Measurements from ENCODE around the gene NOC4L. TPM values are rescaled to one million over a fixed set of nuclear protein-coding genes. Genes with fewer than 3 reads are reported as not detected.

The NOC4L gene
- total RNA-seq, 1 experiment from 2014 or later: 10.4 TPM

GRCh38 chr12:132160601-132161035 lies 16.4 kb downstream of the NOC4L start:
- H3K36me3 ChIP-seq (ENCODE audit: insufficient read depth, low read length): peaks cover 24% of the 10 kb centered on the region
- H2AFZ ChIP-seq (ENCODE audit: low read length): no peak overlapping the region
- no peaks in the 10 kb centered on the region for H3K4me1 ChIP-seq (ENCODE audit: low read length)
- H3K4me3 ChIP-seq (ENCODE audit: low read length): no peak overlapping the region
- no peaks in the 10 kb centered on the region for H4K20me1 ChIP-seq (ENCODE audit: insufficient read depth, low read depth, low read length)
- no peak for DNase-seq
- no peaks in the 10 kb centered on the region for H3K9me2 ChIP-seq (replicated peaks; ENCODE audit: insufficient read depth, low read length)
- H3K9me3 ChIP-seq (ENCODE audit: low read length): 0 out of 2 replicates have a peak, but pooled peaks cover 3% of the 10 kb centered on the region
- H3K4me2 ChIP-seq (ENCODE audit: low read depth, low read length, poor library complexity, severe bottlenecking): no peak overlapping the region
- no peak overlapping the region for H3K9ac ChIP-seq (ENCODE audit: low read length)
- H3K27me3 ChIP-seq (ENCODE audit: low read length): no peaks in the 10 kb centered on the region
- H3K27ac ChIP-seq (ENCODE audit: low read length): no peak overlapping the region
- H3K79me2 ChIP-seq (ENCODE audit: low read length): no peaks in the 10 kb centered on the region

- no peak overlapping the region for H3K9ac ChIP-seq (ENCODE audit: low read length)
- H4K20me1 ChIP-seq (ENCODE audit: insufficient read depth, low read depth, low read length): no peaks in the 10 kb centered on the region
- H3K4me2 ChIP-seq (ENCODE audit: low read depth, low read length, poor library complexity, severe bottlenecking): no peak overlapping the region
- peak; percentile 65 for DNase-seq
- H3K9me3 ChIP-seq (ENCODE audit: low read length): 0 out of 2 replicates have a peak, but pooled peaks cover 3% of the 10 kb centered on the region
- no peaks in the 10 kb centered on the region for H3K79me2 ChIP-seq (ENCODE audit: low read length)
- H3K36me3 ChIP-seq (ENCODE audit: insufficient read depth, low read length): peaks cover 18% of the 10 kb centered on the region
- H3K27ac ChIP-seq (ENCODE audit: low read length): no peak overlapping the region
- no peak overlapping the region for H2AFZ ChIP-seq (ENCODE audit: low read length)
- H3K27me3 ChIP-seq (ENCODE audit: low read length): no peaks in the 10 kb centered on the region
- H3K4me3 ChIP-seq (ENCODE audit: low read length): no peak overlapping the region
- H3K4me1 ChIP-seq (ENCODE audit: low read length): no peaks in the 10 kb centered on the region
- H3K9me2 ChIP-seq (replicated peaks; ENCODE audit: insufficient read depth, low read length): no peaks in the 10 kb centered on the region
Measured at GRCh38 chr12:132161036-132161781, 17.0 kb downstream of the NOC4L start.

GRCh38 chr12:132161796-132162507 lies 17.7 kb downstream of the NOC4L start:
- H3K4me1 ChIP-seq (ENCODE audit: low read length): no peaks in the 10 kb centered on the region
- H4K20me1 ChIP-seq (ENCODE audit: insufficient read depth, low read depth, low read length): no peaks in the 10 kb centered on the region
- no peak overlapping the region for H3K4me3 ChIP-seq (ENCODE audit: low read length)
- H3K27ac ChIP-seq (ENCODE audit: low read length): no peak overlapping the region
- H2AFZ ChIP-seq (ENCODE audit: low read length): no peak overlapping the region
- H3K9ac ChIP-seq (ENCODE audit: low read length): no peak overlapping the region
- no peak overlapping the region for H3K4me2 ChIP-seq (ENCODE audit: low read depth, low read length, poor library complexity, severe bottlenecking)
- H3K9me2 ChIP-seq (replicated peaks; ENCODE audit: insufficient read depth, low read length): no peaks in the 10 kb centered on the region
- H3K36me3 ChIP-seq (ENCODE audit: insufficient read depth, low read length): peaks cover 11% of the 10 kb centered on the region
- no peaks in the 10 kb centered on the region for H3K27me3 ChIP-seq (ENCODE audit: low read length)
- H3K79me2 ChIP-seq (ENCODE audit: low read length): no peaks in the 10 kb centered on the region
- peaks cover 1% of the 10 kb centered on the region; the same call in 1 of the 2 replicates for H3K9me3 ChIP-seq (ENCODE audit: low read length)
- DNase-seq: no peak

GRCh38 chr12:132162508-132163031 lies 18.3 kb downstream of the NOC4L start:
- H3K79me2 ChIP-seq (ENCODE audit: low read length): no peaks in the 10 kb centered on the region
- no peaks in the 10 kb centered on the region for H3K9me2 ChIP-seq (replicated peaks; ENCODE audit: insufficient read depth, low read length)
- H4K20me1 ChIP-seq (ENCODE audit: insufficient read depth, low read depth, low read length): no peaks in the 10 kb centered on the region
- no peak overlapping the region for H3K4me2 ChIP-seq (ENCODE audit: low read depth, low read length, poor library complexity, severe bottlenecking)
- H3K9me3 ChIP-seq (ENCODE audit: low read length): no peaks in the 10 kb centered on the region; the same call in 1 of the 2 replicates
- no peaks in the 10 kb centered on the region for H3K27me3 ChIP-seq (ENCODE audit: low read length)
- no peaks in the 10 kb centered on the region for H3K4me1 ChIP-seq (ENCODE audit: low read length)
- no peak overlapping the region for H3K4me3 ChIP-seq (ENCODE audit: low read length)
- DNase-seq: no peak
- no peak overlapping the region for H3K9ac ChIP-seq (ENCODE audit: low read length)
- no peak overlapping the region for H2AFZ ChIP-seq (ENCODE audit: low read length)
- no peak overlapping the region for H3K27ac ChIP-seq (ENCODE audit: low read length)
- H3K36me3 ChIP-seq (ENCODE audit: insufficient read depth, low read length): peaks cover 5% of the 10 kb centered on the region

- DNase-seq: no peak
- no peak overlapping the region for H3K9ac ChIP-seq (ENCODE audit: low read length)
- H3K27me3 ChIP-seq (ENCODE audit: low read length): no peaks in the 10 kb centered on the region
- H3K9me3 ChIP-seq (ENCODE audit: low read length): no peaks in the 10 kb centered on the region; the same call in 1 of the 2 replicates
- H3K79me2 ChIP-seq (ENCODE audit: low read length): no peaks in the 10 kb centered on the region
- H2AFZ ChIP-seq (ENCODE audit: low read length): no peak overlapping the region
- H3K27ac ChIP-seq (ENCODE audit: low read length): no peak overlapping the region
- H3K4me2 ChIP-seq (ENCODE audit: low read depth, low read length, poor library complexity, severe bottlenecking): no peak overlapping the region
- no peaks in the 10 kb centered on the region for H4K20me1 ChIP-seq (ENCODE audit: insufficient read depth, low read depth, low read length)
- H3K36me3 ChIP-seq (ENCODE audit: insufficient read depth, low read length): no peaks in the 10 kb centered on the region
- H3K4me1 ChIP-seq (ENCODE audit: low read length): no peaks in the 10 kb centered on the region
- H3K9me2 ChIP-seq (replicated peaks; ENCODE audit: insufficient read depth, low read length): no peaks in the 10 kb centered on the region
- H3K4me3 ChIP-seq (ENCODE audit: low read length): no peak overlapping the region
Measured at GRCh38 chr12:132163041-132163910, 19.0 kb downstream of the NOC4L start.

GRCh38 chr12:132163911-132164288 lies 19.6 kb downstream of the NOC4L start:
- no peak overlapping the region for H3K4me3 ChIP-seq (ENCODE audit: low read length)
- no peaks in the 10 kb centered on the region; the same call in 1 of the 2 replicates for H3K9me3 ChIP-seq (ENCODE audit: low read length)
- H3K36me3 ChIP-seq (ENCODE audit: insufficient read depth, low read length): no peaks in the 10 kb centered on the region
- H3K9ac ChIP-seq (ENCODE audit: low read length): no peak overlapping the region
- no peak for DNase-seq
- no peaks in the 10 kb centered on the region for H3K9me2 ChIP-seq (replicated peaks; ENCODE audit: insufficient read depth, low read length)
- H3K4me1 ChIP-seq (ENCODE audit: low read length): no peaks in the 10 kb centered on the region
- H3K79me2 ChIP-seq (ENCODE audit: low read length): no peaks in the 10 kb centered on the region
- no peak overlapping the region for H3K27ac ChIP-seq (ENCODE audit: low read length)
- H4K20me1 ChIP-seq (ENCODE audit: insufficient read depth, low read depth, low read length): no peaks in the 10 kb centered on the region
- no peak overlapping the region for H2AFZ ChIP-seq (ENCODE audit: low read length)
- no peaks in the 10 kb centered on the region for H3K27me3 ChIP-seq (ENCODE audit: low read length)
- no peak overlapping the region for H3K4me2 ChIP-seq (ENCODE audit: low read depth, low read length, poor library complexity, severe bottlenecking)

- Histone ChIP-seq H2AFZ (ENCODE audit: low read length) (no peak overlapping the region), H3K79me2 (ENCODE audit: low read length) (no peaks in the 10 kb centered on the region), H3K9ac (ENCODE audit: low read length) (no peak overlapping the region), H3K4me2 (ENCODE audit: low read depth, low read length, poor library complexity, severe bottlenecking) (no peak overlapping the region), H3K9me3 (ENCODE audit: low read length) (no peaks in the 10 kb centered on the region; the same call in 1 of the 2 replicates), H3K9me2 (replicated peaks; ENCODE audit: insufficient read depth, low read length) (no peaks in the 10 kb centered on the region), H3K36me3 (ENCODE audit: insufficient read depth, low read length) (no peaks in the 10 kb centered on the region), H3K4me1 (ENCODE audit: low read length) (no peaks in the 10 kb centered on the region), H3K27ac (ENCODE audit: low read length) (no peak overlapping the region), H4K20me1 (ENCODE audit: insufficient read depth, low read depth, low read length) (no peaks in the 10 kb centered on the region), H3K4me3 (ENCODE audit: low read length) (no peak overlapping the region), H3K27me3 (ENCODE audit: low read length) (no peaks in the 10 kb centered on the region)
- no peak for DNase-seq
Measured at GRCh38 chr12:132164426-132164825, 20.2 kb downstream of the NOC4L start.
